ENCODE results near the gene ERCC5. TPM values are rescaled to one million over a fixed set of nuclear protein-coding genes. Genes with fewer than 3 reads are reported as not detected.

Gene ERCC5
- polyA plus RNA-seq, 1 donor (not counting 4 experiments of a cell fraction or from before 2014, with no cell fraction given) = 40.3 TPM

GRCh38 chr13:102825921-102826706 is 19.7 kb upstream of the ERCC5 start:
- peak; percentile 96 for FAIRE-seq
- no peak for TF ChIP-seq EZH2 (IDR thresholded peaks at IDR 0.05; ENCODE audit: low read length)
- TF ChIP-seq CTCF (optimal IDR thresholded peaks at IDR 0.05 in 1 of 3, IDR thresholded peaks at IDR 0.05 in 1 of 3, conservative IDR thresholded peaks at IDR 0.05 in 1 of 3; ENCODE audit: extremely low read depth in 1 of 3, insufficient read depth in 2 of 3, low read length in 3 of 3) = peak in 1 of 3 experiments; percentile 16
- H3K27ac ChIP-seq (ENCODE audit: control insufficient read depth, insufficient read depth, low read length) = peak overlapping the region; percentile 80
- H3K4me3 ChIP-seq (ENCODE audit: control insufficient read depth in 2 of 3, extremely low read depth in 1 of 3, insufficient read depth in 2 of 3, low read depth in 1 of 3, low read length in 3 of 3) = peak overlapping the region; percentile 4 to 66 (median 62)
- peaks cover 21% of the 10 kb centered on the region for H3K4me1 ChIP-seq (ENCODE audit: control insufficient read depth, extremely low read depth, insufficient read depth, low read length)
- H3K9me1 ChIP-seq (ENCODE audit: control insufficient read depth, extremely low read depth, insufficient read depth, low read length) = no peaks in the 10 kb centered on the region
- dilution Hi-C loops (cut with MboI; ENCODE audit: extremely low pct_ligation_motif_present, low sequenced_read_pairs) = no loop called here
- peaks cover 2% of the 10 kb centered on the region for H3K79me2 ChIP-seq (ENCODE audit: control insufficient read depth, insufficient read depth, low read length)
- no peaks in the 10 kb centered on the region for H3K9me3 ChIP-seq (ENCODE audit: control insufficient read depth, low read depth, low read length)
- peak overlapping the region; percentile 77 for H3K4me2 ChIP-seq (ENCODE audit: control insufficient read depth, extremely low read depth, insufficient read depth, low read depth, low read length)
- H4K20me1 ChIP-seq (ENCODE audit: control insufficient read depth, extremely low read depth, insufficient read depth, low read length) = no peaks in the 10 kb centered on the region
- H3K27me3 ChIP-seq (ENCODE audit: control insufficient read depth, extremely low read depth, insufficient read depth, low read length) = no peaks in the 10 kb centered on the region
- peak overlapping the region; percentile 35 for H3K9ac ChIP-seq (ENCODE audit: control insufficient read depth, extremely low read depth, insufficient read depth, low read length)
- H2AFZ ChIP-seq (ENCODE audit: control insufficient read depth, low read length) = peak overlapping the region; percentile 16
- peaks cover 2 to 3% of the 10 kb centered on the region in 2 experiments for H3K36me3 ChIP-seq (ENCODE audit: control insufficient read depth in 2 of 2, extremely low read depth in 1 of 2, insufficient read depth in 2 of 2, low read length in 2 of 2)
- DNase-seq (ENCODE audit: low read depth, low spot score) = peak; percentile 60

DNA sequence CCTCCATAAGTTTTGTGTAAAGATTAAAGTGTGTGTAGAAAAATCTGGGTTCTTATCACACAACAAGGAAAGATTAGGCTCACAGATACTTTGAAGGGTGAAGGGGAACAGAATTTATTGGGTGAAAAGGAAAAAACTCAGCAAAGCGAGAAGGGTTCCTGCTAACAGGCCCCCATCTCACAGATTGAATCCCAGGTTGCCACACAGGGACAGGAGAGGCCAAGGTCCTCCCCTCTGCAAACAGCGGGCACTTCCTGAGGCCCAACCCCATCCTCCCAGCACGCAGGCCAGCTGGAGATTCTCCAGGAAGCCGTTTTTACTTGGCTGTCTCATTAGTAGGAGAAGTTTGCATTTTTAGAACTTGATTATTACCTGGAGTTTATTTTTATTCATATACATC is 15.2 kb upstream of the ERCC5 start:
- no peaks in the 10 kb centered on the region for H4K20me1 ChIP-seq (ENCODE audit: control insufficient read depth, extremely low read depth, insufficient read depth, low read length)
- dilution Hi-C loops (cut with MboI; ENCODE audit: extremely low pct_ligation_motif_present, low sequenced_read_pairs) = no loop called here
- H3K9me3 ChIP-seq (ENCODE audit: control insufficient read depth, low read depth, low read length) = no peaks in the 10 kb centered on the region
- H3K79me2 ChIP-seq (ENCODE audit: control insufficient read depth, insufficient read depth, low read length) = peaks cover 2% of the 10 kb centered on the region
- H3K4me3 ChIP-seq (ENCODE audit: control insufficient read depth in 2 of 3, extremely low read depth in 1 of 3, insufficient read depth in 2 of 3, low read depth in 1 of 3, low read length in 3 of 3) = no peak overlapping the region
- H3K27ac ChIP-seq (ENCODE audit: control insufficient read depth, insufficient read depth, low read length) = no peak overlapping the region
- no peak for FAIRE-seq
- H3K4me2 ChIP-seq (ENCODE audit: control insufficient read depth, extremely low read depth, insufficient read depth, low read depth, low read length) = no peak overlapping the region
- DNase-seq (ENCODE audit: low read depth, low spot score) = no peak
- peaks cover 0 to 3% of the 10 kb centered on the region in 2 experiments for H3K36me3 ChIP-seq (ENCODE audit: control insufficient read depth in 2 of 2, extremely low read depth in 1 of 2, insufficient read depth in 2 of 2, low read length in 2 of 2)
- H2AFZ ChIP-seq (ENCODE audit: control insufficient read depth, low read length) = no peak overlapping the region
- peaks cover 16% of the 10 kb centered on the region for H3K4me1 ChIP-seq (ENCODE audit: control insufficient read depth, extremely low read depth, insufficient read depth, low read length)
- H3K9ac ChIP-seq (ENCODE audit: control insufficient read depth, extremely low read depth, insufficient read depth, low read length) = no peak overlapping the region
- no peaks in the 10 kb centered on the region for H3K9me1 ChIP-seq (ENCODE audit: control insufficient read depth, extremely low read depth, insufficient read depth, low read length)
- no peak for TF ChIP-seq CTCF (optimal IDR thresholded peaks at IDR 0.05 in 1 of 3, IDR thresholded peaks at IDR 0.05 in 1 of 3, conservative IDR thresholded peaks at IDR 0.05 in 1 of 3; ENCODE audit: extremely low read depth in 1 of 3, insufficient read depth in 2 of 3, low read length in 3 of 3)
- TF ChIP-seq EZH2 (IDR thresholded peaks at IDR 0.05; ENCODE audit: low read length) = no peak
- H3K27me3 ChIP-seq (ENCODE audit: control insufficient read depth, extremely low read depth, insufficient read depth, low read length) = no peaks in the 10 kb centered on the region

Measured in keratinocyte (primary cell).